Sciatic nerve (tissue), 2 donors: ENCODE measurements around the gene USH1C. TPM values are rescaled to one million over a fixed set of nuclear protein-coding genes. Genes with fewer than 3 reads are reported as not detected.

ENCODE experiments used
- ATAC-seq: fragments of 200-7000 bp; cut with Tn5 transposase; one replicate; pipeline ENCODE4 v1.9.1; 2020; ENCODE audit warnings: mild to moderate bottlenecking, moderate library complexity
- DNase-seq: peaks from one replicate; pipeline ENCODE4 v3.0.0-alpha.2; 2020; ENCODE audit warnings: low spot score
- intact Hi-C: fragments of 100-400 bp; cut with DNase I; formaldehyde crosslinking; loops from one replicate; pipeline ENCODE4 v1.14.2; 2022
- total RNA-seq: library from RNA; stranded (reverse); fragmentation: NEBNext Ultra II Directional; extraction: Animal tissue kit (Norgen Biotek cat#: 25700); gene quantifications from one replicate; pipeline ENCODE4 v1.2.1, GENCODE V29; 2021
- donor health status: DM: no; HTN: no; CAD: no.
- donor health status: DM: no; HTN: no; CAD: no.

Gene USH1C
- total RNA-seq, 1 donor from 2014 or later = not detected

DNA sequence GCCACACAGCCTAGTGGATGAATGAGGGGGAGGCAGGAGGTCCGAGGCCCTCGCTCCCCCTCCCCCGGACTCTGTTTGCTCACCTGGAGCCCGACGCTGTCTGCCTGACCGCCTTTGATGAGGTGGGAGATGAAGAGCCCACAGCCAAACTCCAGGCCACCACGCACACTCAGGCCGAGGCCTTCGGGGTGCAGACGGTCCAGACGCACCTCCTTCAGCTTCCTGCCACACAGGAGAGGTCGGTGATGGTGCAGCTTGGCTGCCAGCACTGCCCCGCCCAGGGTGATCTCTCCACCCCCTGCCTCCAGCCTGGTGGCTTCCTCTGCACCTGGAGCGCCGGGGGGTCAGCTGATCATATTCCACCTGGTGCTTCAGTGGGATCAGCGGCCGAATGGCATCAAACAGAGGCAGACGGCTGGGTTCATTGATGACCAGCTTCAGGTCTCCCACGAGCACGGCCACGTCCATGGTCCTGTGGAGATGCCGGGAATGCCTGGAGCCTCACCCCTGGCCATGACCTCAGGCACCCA is 13.1 kb downstream of the USH1C start:
- no peak for DNase-seq
- ATAC-seq = no peak
- intact Hi-C loops = no loop called here

DNA sequence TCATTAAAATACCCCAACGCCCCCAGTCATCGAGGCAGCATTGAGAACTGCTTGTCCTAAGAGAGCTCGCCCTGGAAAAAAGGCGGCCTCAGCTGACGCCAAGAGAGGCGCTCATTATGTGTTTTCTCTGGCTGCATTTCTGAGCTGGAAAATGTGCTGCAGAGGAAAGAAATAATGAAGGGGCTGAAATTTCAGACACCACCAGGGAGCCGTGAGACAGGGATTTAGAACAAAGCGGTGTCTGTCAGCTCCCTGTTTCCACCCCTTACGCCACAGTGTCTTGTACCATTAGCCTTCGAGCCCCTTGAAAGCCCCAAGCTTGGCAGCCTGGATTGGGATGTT is 14.4 kb downstream of the USH1C start:
- intact Hi-C loops = no loop called here
- ATAC-seq (peak; percentile 82), DNase-seq (no peak)

DNA sequence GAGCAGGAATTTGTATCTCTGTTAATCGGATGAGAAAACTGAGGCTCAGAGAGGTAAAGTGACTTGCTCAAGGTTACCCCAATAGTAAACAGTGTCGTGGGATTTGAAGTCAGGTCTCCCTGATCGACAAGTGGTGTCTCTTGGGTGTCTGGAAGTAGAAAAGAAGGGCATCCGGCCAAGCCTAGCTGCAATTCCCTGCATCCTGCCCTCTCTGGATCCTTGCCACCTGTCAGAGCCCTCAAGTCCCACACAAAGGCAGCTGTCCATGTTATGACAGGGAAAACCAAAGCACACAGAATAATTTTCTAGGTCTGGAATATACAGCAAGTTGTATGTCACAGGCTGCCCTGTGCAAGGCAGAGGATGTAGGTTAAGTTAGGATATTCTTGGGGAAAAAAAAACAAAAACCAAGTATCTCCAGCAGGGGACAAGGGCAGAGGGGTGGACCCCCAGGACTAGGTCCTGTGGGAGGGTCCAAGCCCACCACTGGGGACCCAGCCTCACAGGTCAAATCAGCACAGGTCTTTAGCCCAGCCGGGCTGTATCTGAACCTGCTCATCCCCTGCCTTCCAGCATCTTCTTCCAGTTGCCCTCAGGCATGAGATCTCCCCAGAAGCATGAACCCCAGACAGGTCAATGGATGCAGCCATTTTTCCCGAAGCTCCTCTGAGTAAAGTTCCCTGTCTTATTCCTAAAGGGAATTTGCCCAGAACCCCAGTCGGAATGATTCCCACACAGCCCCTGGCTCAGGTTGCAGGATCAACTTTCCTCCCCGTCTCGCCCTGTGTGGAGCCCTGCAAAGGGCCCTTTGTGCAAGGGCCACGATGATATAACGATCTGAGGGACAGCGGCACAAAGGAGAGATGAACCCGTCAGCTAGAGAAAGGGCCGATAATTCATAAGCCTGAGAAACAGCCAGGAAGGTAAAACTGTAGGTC is 15.0 kb downstream of the USH1C start:
- ATAC-seq (peak; percentile 3), DNase-seq (no peak)
- intact Hi-C loops = no loop called here

DNA sequence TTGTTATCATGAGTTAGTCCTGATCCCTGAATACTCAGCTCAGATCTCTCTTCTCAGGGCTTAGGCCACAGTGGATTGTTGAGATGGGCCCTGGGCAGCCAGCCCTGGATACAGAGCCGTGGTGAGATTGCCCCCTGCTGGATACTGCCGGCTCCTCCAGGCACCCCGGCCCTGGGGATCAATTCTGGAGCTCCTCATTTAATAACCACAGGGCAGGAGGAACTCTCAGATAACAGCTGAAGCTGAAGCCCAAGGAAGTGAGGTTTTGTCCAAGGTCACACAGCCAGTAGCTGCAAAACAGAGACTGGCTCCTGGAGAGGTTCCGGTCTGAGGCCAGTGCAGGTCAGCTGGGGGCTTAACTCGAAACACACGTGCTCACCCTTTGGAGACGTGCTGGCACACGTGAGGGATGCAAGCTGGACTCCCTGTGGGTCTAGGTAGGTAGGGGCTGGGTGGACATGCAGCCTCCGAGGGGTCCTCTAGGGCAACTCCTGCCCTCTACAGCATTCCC is 16.0 kb downstream of the USH1C start:
- peak; percentile 71 for ATAC-seq
- intact Hi-C loops = no loop called here
- DNase-seq = peak; percentile 71

DNA sequence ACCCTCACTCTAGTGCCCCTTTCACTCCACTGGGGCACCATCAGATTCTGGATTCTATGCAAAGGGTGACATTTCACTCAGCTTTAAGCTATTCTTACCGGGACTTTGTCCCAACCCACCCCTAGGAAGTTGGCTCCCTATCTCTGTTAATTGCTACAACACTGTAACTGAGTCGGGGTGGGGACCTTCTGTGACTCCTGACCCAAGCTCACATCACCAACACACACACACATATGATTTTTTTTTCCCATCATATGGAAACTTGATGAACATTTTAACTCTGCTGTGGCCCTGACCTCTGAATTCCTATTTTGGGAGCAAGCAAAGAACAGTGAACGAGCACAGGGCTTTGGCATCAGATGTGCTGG is 16.6 kb downstream of the USH1C start:
- DNase-seq = no peak
- intact Hi-C loops = no loop called here
- no peak for ATAC-seq

DNA sequence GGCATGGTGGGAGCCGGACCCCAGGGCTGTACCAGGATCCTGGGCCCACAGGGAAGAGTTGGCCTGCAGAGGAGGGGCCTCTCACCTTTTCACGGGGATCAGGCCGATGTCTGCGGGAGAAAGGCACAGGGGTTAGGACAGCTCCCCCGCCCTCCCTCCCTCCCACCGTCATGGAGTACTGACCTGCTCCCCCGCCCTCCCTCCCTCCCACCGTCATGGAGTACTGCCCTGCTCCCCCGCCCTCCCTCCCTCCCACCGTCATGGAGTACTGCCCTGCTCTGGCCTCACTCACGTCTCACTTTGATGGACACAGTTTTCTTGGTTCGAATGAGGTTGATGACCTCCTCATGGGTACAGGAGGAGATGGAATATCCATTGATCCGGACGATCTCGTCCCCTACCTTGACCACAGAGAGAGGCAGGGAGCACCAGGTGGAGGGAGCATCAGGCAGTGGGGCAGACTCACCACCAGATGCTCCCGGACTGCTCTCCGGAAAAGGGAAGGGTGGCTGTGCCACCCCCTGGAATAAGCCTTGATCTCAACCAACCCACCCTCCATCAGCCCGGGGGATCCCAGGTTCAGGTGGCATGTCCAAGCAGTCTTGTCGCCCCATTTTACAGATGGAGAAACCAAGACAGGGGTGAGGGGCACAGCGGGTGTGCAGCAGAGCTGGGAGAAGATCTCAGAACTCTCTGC is 17.1 kb downstream of the USH1C start:
- DNase-seq (no peak), ATAC-seq (no peak)
- intact Hi-C loops = no loop called here

DNA sequence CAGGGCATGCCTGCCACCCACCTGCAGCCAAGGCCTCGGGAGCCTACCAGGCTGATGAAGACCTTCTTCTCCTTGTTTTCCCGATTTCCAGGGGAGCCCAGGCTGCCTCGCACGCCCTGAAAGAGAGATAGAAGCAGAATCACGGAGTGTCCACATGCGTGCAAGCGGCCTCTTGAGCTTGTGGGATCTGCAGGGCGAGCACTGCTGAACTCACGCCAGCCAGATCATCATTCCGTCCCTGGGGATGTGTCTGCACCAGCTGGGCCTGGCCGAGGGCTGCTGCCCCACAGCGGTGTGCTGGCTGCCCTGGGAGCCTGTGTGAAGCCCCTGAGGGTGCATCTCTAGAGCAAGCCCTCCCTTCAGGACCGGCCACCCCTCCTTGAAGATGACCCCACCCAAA is 17.9 kb downstream of the USH1C start:
- intact Hi-C loops = no loop called here
- DNase-seq (no peak), ATAC-seq (peak; percentile 12)

DNA sequence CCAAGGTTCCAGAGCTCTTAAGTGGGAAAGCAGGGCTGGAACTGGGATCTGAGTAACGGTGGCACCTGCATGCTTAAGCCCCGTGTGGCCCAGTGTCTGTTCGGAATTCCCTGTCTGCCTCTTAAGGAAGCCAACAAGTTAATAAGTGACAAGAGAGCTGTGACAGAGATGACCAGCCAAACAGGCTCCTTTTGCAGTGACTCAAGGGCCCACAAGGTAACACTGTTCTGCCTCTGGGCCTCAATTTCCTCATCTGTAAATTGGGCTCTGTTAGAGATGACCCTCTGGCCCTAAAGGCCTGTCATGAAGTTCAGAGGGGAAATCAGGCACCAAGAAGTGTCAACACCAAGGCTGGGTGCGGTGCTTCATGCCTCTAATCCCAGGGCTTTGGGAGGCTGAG is 18.6 kb downstream of the USH1C start:
- no peak for DNase-seq
- no peak for ATAC-seq
- intact Hi-C loops = no loop called here

DNA sequence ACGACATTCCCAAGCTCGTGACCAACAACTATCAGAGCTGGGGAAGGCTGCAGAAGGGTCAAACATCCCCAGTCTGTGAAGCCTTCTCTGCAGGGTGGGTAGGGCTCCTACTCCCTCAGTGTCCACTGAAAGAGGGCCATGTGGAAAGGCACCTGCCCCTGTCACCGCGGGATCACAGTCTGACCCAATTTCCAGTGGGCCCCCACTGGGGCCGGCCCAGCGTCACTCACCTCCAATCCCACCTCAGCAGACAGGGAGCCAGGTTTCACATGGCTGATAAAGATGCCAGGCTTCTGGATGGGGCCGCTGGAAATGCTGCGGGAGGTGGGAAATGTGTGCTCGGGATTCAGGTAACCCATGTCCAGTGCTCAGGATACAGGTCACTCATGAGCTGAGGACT is 20.0 kb downstream of the USH1C start:
- ATAC-seq = no peak
- intact Hi-C loops = no loop called here
- no peak for DNase-seq

DNA sequence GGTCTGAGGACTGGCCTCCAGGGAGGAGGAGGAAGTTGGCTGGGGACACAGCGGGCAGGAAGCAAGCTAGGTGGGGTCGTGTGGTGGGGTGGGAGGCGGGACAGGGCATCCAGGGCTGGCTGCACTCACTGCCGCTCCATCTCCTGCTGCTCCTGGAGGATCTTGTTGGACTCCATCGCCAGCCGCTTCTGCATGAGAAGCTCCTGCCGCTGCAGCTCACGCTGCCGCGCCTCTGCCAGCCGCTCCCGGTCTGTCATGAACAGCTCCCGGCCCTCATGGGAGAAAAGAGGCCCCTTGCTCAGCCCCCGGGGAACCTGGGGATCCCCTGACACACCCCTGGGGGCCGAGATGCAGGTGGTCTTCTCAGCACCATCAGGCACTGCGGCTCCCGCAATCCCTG is 21.6 kb downstream of the USH1C start:
- DNase-seq = no peak
- no peak for ATAC-seq
- intact Hi-C loops = no loop called here

DNA sequence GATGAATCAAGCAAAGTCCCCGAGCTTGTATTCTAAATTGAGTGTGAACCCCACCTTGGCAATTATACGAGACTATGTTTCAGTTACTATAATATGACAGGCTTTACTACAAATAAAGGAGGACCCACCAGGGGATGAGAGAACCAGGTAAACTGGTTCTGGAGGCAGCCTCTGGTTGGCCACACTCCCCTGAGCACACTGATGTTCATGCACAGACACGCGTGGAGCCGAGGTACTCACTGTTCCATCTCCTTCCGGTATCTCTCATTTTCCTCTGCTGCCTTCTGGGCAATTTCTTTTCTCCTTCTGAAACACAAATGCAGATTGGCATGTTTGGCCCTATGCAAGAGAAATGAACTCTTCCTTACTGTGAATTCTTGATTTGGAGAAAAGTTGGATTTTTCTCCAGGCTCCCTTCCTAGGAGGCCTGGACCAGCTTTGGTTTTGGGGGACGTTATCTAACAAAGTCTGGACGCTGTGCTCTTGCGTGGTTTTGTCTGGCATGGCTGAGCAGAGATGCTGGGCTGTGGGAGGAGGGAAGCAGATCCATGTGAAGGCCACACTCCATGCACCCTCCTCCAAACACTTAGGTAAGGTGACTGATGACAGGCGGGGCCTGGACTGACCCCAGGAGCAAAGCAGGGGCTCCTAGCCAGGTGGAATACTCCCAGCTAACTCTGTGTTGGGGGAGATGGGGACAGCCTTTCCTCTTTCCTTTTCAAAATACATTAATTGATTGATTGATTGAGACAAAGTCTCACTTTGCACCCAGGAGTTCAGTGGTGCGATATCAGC is 22.9 kb downstream of the USH1C start:
- intact Hi-C loops = no loop called here
- DNase-seq (no peak), ATAC-seq (no peak)

DNA sequence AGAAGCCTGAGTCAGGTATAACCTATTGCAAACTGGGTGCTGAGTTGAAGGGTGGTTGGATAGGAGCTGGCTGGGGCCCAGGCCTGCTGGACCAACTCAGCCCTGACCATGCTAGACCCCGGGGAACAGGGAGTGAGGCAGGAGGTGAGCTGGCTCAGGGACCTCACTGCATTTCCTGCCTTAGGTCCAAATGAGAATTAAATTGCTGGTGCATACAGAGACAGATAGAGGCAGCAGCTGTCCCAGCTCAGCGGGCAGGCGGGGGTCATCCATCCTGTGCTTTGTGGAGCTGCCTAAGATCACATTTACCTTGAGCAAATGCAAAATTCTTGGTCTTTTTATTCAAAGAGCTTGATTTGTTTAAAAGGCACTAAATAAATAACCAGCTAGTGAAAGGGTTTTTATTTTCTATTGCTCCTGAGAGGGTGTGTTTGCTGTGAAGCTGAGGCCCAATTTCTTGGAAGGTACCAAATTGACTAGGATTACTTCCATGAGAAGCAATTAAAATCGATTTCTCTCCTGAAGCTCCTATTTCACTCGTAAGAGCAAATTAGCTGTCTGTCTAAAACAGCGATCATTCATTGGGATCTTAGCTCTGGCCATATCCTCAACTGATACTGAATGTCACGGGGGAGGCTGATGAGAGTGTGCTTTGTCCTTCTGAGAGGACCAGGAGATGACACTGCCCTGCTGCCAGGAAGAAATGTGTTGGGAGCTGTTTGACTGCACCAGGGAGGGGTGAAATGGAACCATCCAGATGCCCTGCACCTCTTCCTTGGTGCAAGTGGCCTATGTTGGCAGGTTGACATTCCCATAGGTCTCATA is 24.9 kb downstream of the USH1C start:
- ATAC-seq = no peak
- DNase-seq = no peak
- intact Hi-C loops = no loop called here

DNA sequence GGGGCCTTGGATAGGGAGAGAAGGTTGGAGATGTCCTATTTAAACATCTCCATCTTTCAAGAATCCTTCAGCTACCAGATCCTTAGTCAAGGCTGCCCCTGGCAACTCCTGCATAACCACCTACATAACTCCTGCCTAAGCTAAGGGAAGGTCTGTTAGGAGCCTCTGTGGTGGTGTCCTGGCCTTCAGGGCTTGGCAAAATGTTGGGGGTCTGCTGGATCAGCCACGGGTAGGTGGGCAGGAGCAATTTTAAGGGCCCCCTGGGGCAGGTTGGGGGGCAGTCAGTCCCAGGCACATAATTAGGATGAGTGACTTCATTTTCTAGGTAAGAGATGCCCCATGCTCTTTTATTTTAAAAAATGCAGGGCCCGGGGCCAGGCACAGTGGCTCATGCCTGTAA is 25.9 kb downstream of the USH1C start:
- intact Hi-C loops = no loop called here
- ATAC-seq (no peak), DNase-seq (no peak)

DNA sequence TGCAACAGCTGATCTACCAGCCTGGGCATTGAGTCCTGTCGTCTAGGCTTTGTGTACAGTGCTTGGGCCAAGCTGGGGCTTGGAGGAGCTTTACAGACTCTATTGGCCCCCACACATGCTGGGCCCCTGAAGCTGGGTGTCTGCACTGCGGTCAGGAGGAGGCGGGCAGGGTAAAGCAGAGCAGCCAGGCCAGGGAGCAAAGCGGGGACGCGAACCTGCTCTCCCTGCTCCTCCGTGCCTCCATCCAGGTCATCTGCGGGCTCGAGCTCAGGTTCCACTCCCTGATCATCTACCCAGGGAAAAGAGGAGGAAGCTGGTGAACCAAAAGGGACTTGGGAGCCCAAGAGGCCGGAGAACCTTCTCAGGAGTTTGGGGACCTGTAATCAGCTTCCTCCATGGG is 27.0 kb downstream of the USH1C start:
- no peak for DNase-seq
- no peak for ATAC-seq
- intact Hi-C loops = no loop called here

DNA sequence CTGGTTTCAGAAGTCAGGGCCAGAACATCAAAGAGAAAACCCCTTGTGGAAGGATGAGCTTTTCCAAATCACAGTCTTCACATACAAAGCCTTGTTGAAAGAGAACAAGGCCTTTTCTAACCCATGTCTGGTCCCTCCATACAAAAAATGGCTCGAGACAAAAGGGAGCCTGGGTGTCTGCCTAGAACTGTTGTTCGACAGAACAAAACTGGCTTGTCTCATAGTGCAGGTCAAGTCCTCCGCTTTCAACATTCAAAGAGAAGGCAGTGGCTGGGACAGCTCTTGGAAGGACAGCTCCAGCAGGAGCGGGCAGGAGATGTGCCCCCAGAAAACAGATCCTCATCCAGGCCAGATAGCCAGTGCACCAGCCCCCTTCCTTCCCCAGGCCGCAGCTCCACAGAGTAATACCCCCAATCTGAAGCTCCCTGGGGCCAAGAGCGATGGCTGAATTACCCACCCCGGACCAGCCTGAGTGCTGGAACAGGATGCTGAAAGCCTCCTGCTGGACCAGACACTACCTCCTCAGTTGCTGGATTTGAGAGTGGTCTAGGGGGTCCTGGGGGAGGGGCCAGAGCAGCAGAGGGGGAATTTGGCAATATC is 27.6 kb downstream of the USH1C start:
- DNase-seq = no peak
- no peak for ATAC-seq
- intact Hi-C loops = no loop called here

DNA sequence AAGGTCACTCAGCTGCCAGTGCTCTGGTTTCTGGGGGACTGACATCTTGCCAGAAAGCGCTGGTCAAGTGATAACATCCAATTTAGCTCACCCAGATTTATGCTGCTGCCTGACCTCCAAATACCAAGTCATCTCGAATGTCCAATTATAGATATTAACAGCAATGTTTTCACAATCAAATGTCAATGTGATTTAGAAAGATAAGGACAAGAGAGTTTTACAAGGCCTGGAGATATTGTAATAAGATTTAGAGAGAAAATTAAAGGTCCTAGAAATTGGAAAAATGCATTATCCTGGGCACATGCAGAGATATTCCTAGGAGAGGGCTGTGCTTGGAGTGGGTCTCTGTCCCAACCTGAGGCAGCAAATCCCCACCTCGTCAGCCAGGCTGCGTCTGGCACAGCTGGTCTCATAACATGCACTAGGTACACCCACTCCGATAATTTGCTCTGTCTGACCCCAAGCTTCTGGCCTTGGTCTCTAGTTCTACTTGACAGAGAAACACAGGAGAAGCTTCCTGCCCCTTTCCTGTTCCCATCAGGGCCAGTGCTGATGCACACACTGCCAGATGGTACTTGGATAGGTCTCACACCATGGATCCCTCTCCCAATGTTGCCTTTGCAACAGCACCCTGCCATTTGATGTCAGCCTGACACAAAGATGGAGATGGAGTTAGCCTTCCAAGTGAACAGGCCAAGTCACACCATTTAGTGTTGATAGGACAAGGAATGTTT is 28.6 kb downstream of the USH1C start:
- DNase-seq (no peak), ATAC-seq (no peak)

DNA sequence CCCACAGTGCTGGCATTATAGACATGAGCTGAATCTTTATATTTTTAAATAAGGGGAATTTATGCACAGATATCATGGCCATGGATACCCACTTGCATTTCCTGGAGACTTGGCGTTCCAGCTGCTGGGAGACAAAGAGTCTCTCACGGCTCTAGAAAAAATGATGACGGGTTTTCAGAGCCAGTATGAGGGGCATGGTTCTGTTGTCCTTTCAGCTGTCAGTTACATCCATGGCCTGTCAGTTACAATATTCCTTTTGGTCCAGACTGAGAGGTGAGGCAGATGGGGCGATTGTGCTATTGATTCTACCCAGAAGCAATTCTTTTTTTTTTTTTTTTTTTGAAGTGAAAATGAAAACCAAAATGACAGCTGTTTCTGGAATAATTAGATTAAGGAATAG is 29.7 kb downstream of the USH1C start:
- ATAC-seq = no peak
- intact Hi-C loops = no loop called here

More for the DNA sequence above, 28.6 kb downstream of the USH1C start:
- intact Hi-C loops = no loop called here

DNA sequence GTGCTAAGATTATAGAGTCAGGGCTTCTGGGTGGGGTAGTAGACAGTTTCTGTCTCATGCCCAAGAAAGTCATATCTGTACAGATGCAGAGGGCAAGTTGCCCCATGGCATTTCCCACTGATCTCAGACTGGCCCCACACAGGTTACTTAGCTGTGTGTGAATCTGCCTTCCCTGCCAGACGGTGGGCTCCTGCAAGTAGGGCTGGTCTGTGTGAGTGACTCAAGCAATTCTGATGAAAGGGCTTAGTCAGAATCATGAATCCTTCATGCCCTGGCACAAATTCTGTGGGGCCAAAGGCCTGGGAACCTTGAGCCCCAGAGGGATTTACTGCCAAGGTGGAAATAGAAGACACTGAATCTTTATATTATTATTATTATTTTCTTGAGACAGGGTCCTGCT is 30.4 kb downstream of the USH1C start:
- intact Hi-C loops = no loop called here
- ATAC-seq (no peak), DNase-seq (no peak)

More for the DNA sequence above, 29.7 kb downstream of the USH1C start:
- DNase-seq = no peak
